Natural killer cell (primary cell): Measurements from ENCODE around the gene LRRC71. TPM values are rescaled to one million over a fixed set of nuclear protein-coding genes. Genes with fewer than 3 reads are reported as not detected.

Experiments
- ATAC-seq, 3 donors: fragments of 150-1000 bp in 2 of 3; fragments of 200-7000 bp in 1 of 3; cut with Tn5 transposase; 1 replicate in 1 of 3; 2 replicates in 2 of 3; pipeline ENCODE4 v1.10.0; 2021; ENCODE audit warnings: mild to moderate bottlenecking in 2 of 3, moderate library complexity in 2 of 3
- DNase-seq, 2 donors: peaks; one replicate each; pipeline versions ENCODE4 v3.0.0 to v3.0.0-alpha.2; 2013 to 2021; ENCODE audit warnings: mixed read lengths in 1 of 2
- H3K27ac ChIP-seq: one replicate; pipeline ENCODE4 v1.5.1; 2013; ENCODE audit warnings: mild to moderate bottlenecking, low read length
- H3K27me3 ChIP-seq: one replicate; pipeline ENCODE4 v1.6.1; 2013; ENCODE audit warnings: low read length; ENCODE audit not compliant: control insufficient read depth, insufficient read depth
- H3K36me3 ChIP-seq: one replicate; pipeline ENCODE4 v1.6.1; 2013; ENCODE audit warnings: low read length; ENCODE audit not compliant: control insufficient read depth, insufficient read depth
- H3K4me1 ChIP-seq: one replicate; pipeline ENCODE4 v1.6.1; 2013; ENCODE audit warnings: low read length; ENCODE audit not compliant: control insufficient read depth, insufficient read depth
- H3K4me3 ChIP-seq: one replicate; pipeline ENCODE4 v1.5.1; 2013; ENCODE audit warnings: low read length
- H3K9me3 ChIP-seq: one replicate; pipeline ENCODE4 v1.6.1; 2013; ENCODE audit warnings: low read length; ENCODE audit not compliant: control insufficient read depth, insufficient read depth
- H3K27ac Mint-ChIP-seq, 2 donors: one replicate each; pipeline ENCODE4 v1.8.0; 2022; ENCODE audit warnings: mild to moderate bottlenecking in 2 of 2, mixed read lengths in 2 of 2, moderate library complexity in 1 of 2
- H3K27me3 Mint-ChIP-seq, 2 donors: one replicate each; pipeline ENCODE4 v1.8.0; 2022; ENCODE audit warnings: low read depth in 2 of 2, mixed read lengths in 2 of 2
- H3K36me3 Mint-ChIP-seq: one replicate; pipeline ENCODE4 v1.8.0; 2022; ENCODE audit warnings: mixed read lengths
- H3K4me1 Mint-ChIP-seq, 2 donors: one replicate each; pipeline ENCODE4 v1.8.0; 2022; ENCODE audit warnings: mixed read lengths in 2 of 2
- H3K4me3 Mint-ChIP-seq: one replicate; pipeline ENCODE4 v1.8.0; 2022; ENCODE audit warnings: mild to moderate bottlenecking, moderate library complexity, mixed read lengths
- H3K9me3 Mint-ChIP-seq, 2 donors: one replicate each; pipeline ENCODE4 v1.8.0; 2022; ENCODE audit warnings: mixed read lengths in 2 of 2
- CTCF ChIP-seq: fragments of 200-600 bp; IDR thresholded peaks from one replicate; pipeline ENCODE4 v1.8.0; 2022; ENCODE audit warnings: antibody characterized with exemption
- WGBS: methylation state at CpG from one replicate; pipeline ENCODE4 v1.1.7; 2013; ENCODE audit warnings: missing lambda C conversion rate; ENCODE audit not compliant: insufficient coverage; 5-methylcytosine and 5-hydroxymethylcytosine counted together
- intact Hi-C: fragments of 100-400 bp; cut with micrococcal nuclease; formaldehyde crosslinking; loops from one replicate; pipeline ENCODE4 v1.14.2; 2022
- total RNA-seq, 4 donors: library from RNA; stranded (reverse); fragments of 120-200 nt in 1 of 4; gene quantifications; one replicate each; pipeline versions ENCODE4 v1.2.3 to v1.2.4, GENCODE V29; 2013 to 2022

The LRRC71 gene
- total RNA-seq, 3 donors from 2014 or later (not counting 1 experiment from before 2014, with no cell fraction given), result not detected

DNA sequence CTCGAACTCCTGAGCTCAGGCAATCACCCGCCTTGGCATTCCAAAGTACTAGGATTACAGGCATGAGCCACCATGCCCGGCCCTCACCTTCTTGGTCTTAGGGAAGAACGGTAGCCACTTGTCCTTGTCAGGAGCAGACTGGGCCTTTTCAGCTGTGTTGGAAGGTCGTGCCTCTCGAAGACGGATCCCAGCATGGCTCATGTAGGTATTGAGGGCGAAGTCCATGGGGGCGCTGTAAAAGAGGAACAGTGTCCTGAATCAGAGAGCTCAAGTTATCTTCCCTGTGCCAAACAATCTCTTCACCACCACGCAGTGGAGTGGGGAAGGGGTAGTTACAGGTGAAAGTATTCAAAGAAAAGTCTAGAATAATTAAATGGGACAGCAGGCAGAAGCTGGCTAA, 35.9 kb downstream of the LRRC71 start:
- peaks cover 0 to 4% of the 10 kb centered on the region in 2 donors for H3K4me1 Mint-ChIP-seq
- no peaks in the 10 kb centered on the region for H3K4me1 ChIP-seq
- H3K4me3 ChIP-seq, result no peak overlapping the region
- peaks cover 9 to 44% of the 10 kb centered on the region in 2 donors for H3K27me3 Mint-ChIP-seq
- no peak overlapping the region for H3K27ac Mint-ChIP-seq
- H3K27me3 ChIP-seq, result no peaks in the 10 kb centered on the region
- no peaks in the 10 kb centered on the region for H3K36me3 ChIP-seq
- 96% methylated on average over 9 of the region's 10 CpGs for WGBS
- no peak overlapping the region for H3K27ac ChIP-seq
- DNase-seq (no peak), ATAC-seq (no peak)
- no peaks in the 10 kb centered on the region for H3K9me3 ChIP-seq
- H3K9me3 Mint-ChIP-seq, result no peaks in the 10 kb centered on the region
- intact Hi-C loops, result no loop called here
- H3K36me3 Mint-ChIP-seq, result no peaks in the 10 kb centered on the region
- no peak overlapping the region for H3K4me3 Mint-ChIP-seq
- TF ChIP-seq CTCF, result no peak

GRCh38 chr1:156957634-156958033, 37.2 kb downstream of the LRRC71 start:
- ATAC-seq (no peak), DNase-seq (no peak)
- no peaks in the 10 kb centered on the region for H3K36me3 Mint-ChIP-seq
- TF ChIP-seq CTCF, result no peak
- peaks cover 0 to 4% of the 10 kb centered on the region in 2 donors for H3K4me1 Mint-ChIP-seq
- Histone ChIP-seq H3K36me3 (no peaks in the 10 kb centered on the region), H3K4me3 (no peak overlapping the region), H3K9me3 (no peaks in the 10 kb centered on the region), H3K27me3 (no peaks in the 10 kb centered on the region), H3K27ac (no peak overlapping the region), H3K4me1 (no peaks in the 10 kb centered on the region)
- H3K9me3 Mint-ChIP-seq, result no peaks in the 10 kb centered on the region
- 80% methylated on average over 3 of the region's 3 CpGs for WGBS
- intact Hi-C loops, result no loop called here
- no peak overlapping the region for H3K4me3 Mint-ChIP-seq
- no peak overlapping the region for H3K27ac Mint-ChIP-seq
- peaks cover 9 to 40% of the 10 kb centered on the region in 2 donors for H3K27me3 Mint-ChIP-seq

- Mint-ChIP-seq H3K27me3 (peaks cover 9 to 40% of the 10 kb centered on the region in 2 donors), H3K27ac (no peak overlapping the region), H3K4me1 (peaks cover 3 to 9% of the 10 kb centered on the region in 2 donors), H3K9me3 (no peaks in the 10 kb centered on the region), H3K36me3 (no peaks in the 10 kb centered on the region), H3K4me3 (no peak overlapping the region)
- WGBS, result 54% methylated on average over 2 of the region's 2 CpGs
- DNase-seq, result no peak
- Histone ChIP-seq H3K27ac (no peak overlapping the region), H3K36me3 (no peaks in the 10 kb centered on the region), H3K9me3 (no peaks in the 10 kb centered on the region), H3K27me3 (no peaks in the 10 kb centered on the region), H3K4me3 (no peak overlapping the region), H3K4me1 (peaks cover 6% of the 10 kb centered on the region)
- no peak for TF ChIP-seq CTCF
- intact Hi-C loops, result no loop called here
- ATAC-seq, result no peak
Measured at GRCh38 chr1:156958247-156958714, 37.8 kb downstream of the LRRC71 start.

GRCh38 chr1:156959414-156959813, 39.0 kb downstream of the LRRC71 start:
- no peak overlapping the region for H3K4me3 ChIP-seq
- ATAC-seq, result no peak
- Mint-ChIP-seq H3K27ac (no peak overlapping the region), H3K4me1 (peaks cover 9 to 15% of the 10 kb centered on the region in 2 donors), H3K36me3 (no peaks in the 10 kb centered on the region), H3K27me3 (peaks cover 8 to 39% of the 10 kb centered on the region in 2 donors), H3K9me3 (no peaks in the 10 kb centered on the region), H3K4me3 (no peak overlapping the region)
- no peak for DNase-seq
- WGBS, result 94% methylated on average over 2 of the region's 2 CpGs
- no peaks in the 10 kb centered on the region for H3K9me3 ChIP-seq
- no peaks in the 10 kb centered on the region for H3K36me3 ChIP-seq
- no peak overlapping the region for H3K27ac ChIP-seq
- H3K27me3 ChIP-seq, result no peaks in the 10 kb centered on the region
- no peak for TF ChIP-seq CTCF
- peaks cover 11% of the 10 kb centered on the region for H3K4me1 ChIP-seq
- intact Hi-C loops, result no loop called here
